Pancreas (tissue), 10 donors: ENCODE measurements around the gene EBI3. TPM values are rescaled to one million over a fixed set of nuclear protein-coding genes. Genes with fewer than 3 reads are reported as not detected.

Experiments used
- ATAC-seq, 4 donors: fragments of 200-7000 bp; cut with Tn5 transposase; one replicate each; pipeline versions ENCODE4 v1.8.0 to v1.9.1; 2020; ENCODE audit warnings: mild to moderate bottlenecking in 4 of 4, moderate library complexity in 4 of 4
- DNase-seq, 6 donors: peaks; one replicate each; pipeline ENCODE4 v3.0.0-alpha.2; 2020
- FAIRE-seq: peaks from 2 replicates; lab custom pipeline; 2012; peaks lifted over from hg19 to GRCh38; lab: Jason Lieb, UNC
- H3K27ac ChIP-seq, 4 donors: fragments of 200-600 bp; sonication (generic); 1 replicate in 3 of 4; 2 replicates in 1 of 4; pipeline versions ENCODE4 v1.5.0 to v1.8.0; 2020
- H3K27me3 ChIP-seq, 4 donors: fragments of 200-600 bp; one replicate each; pipeline ENCODE4 v1.8.0; 2021
- H3K36me3 ChIP-seq, 3 donors: fragments of 200-600 bp; sonication (generic) in 1 of 3; one replicate each; pipeline versions ENCODE4 v1.5.0 to v1.8.0; 2020 to 2021
- H3K4me1 ChIP-seq, 3 donors: fragments of 200-600 bp; one replicate each; pipeline ENCODE4 v1.8.0; 2021
- H3K4me3 ChIP-seq, 4 donors: fragments of 200-600 bp; sonication (generic) in 2 of 4; one replicate each; pipeline versions ENCODE4 v1.5.0 to v1.8.0; 2020 to 2021
- H3K9me3 ChIP-seq, 4 donors: fragments of 200-600 bp; one replicate each; pipeline ENCODE4 v1.8.0; 2021
- WGBS, 2 donors: extraction: QIAGEN DNeasy Blood & Tissue Kit; methylation state at CpG; one replicate each; pipeline ENCODE4 v1.1.7; 2013; 5-methylcytosine and 5-hydroxymethylcytosine counted together
- intact Hi-C, 3 donors: fragments of 100-400 bp; cut with DNase I; formaldehyde crosslinking; loops; one replicate each; pipeline versions ENCODE4 v1.11.1 to v1.14.2; 2022
- polyA plus RNA-seq, 2 donors: library from polyadenylated mRNA; stranded (reverse); fragments of 200-250 nt; gene quantifications; one replicate each; pipeline ENCODE4 v1.2.3, GENCODE V29; 2013
- total RNA-seq, 6 donors: library from RNA; stranded (reverse); fragmentation: NEBNext Ultra II Directional in 4 of 6; extraction: Animal tissue kit (Norgen Biotek cat#: 25700) in 4 of 6; gene quantifications; one replicate each; pipeline versions ENCODE4 v1.2.1 to v1.2.4, GENCODE V29; 2021 to 2023
- TF ChIP-seq, protein P1 (sequence below), 4 donors: fragments of 200-600 bp; sonication (generic) in 3 of 4; IDR thresholded peaks; one replicate each; pipeline versions ENCODE4 v1.5.0 to v1.8.0; 2021; ENCODE audit warnings: antibody characterized with exemption in 4 of 4
- donor health status: healthy with polysubstance abuse.
- donor health status: DM: no; HTN: no; CAD: no; lungs with moderate emphysema.
- donor health status: DM: no; HTN: no; CAD: no.
- donor health status: control.
- donor health status: control.
- donor health status: Bipolar disorder and iron deficiency.
- donor health status: DM: yes; HTN: yes; CAD: no.
- donor health status: DM: no; HTN: no; CAD: no.
- donor health status: DM: no; HTN: no; CAD: no.
- donor health status: DM: yes; HTN: yes; CAD: no.

The EBI3 gene
- total and polyA plus RNA-seq, 8 donors, result 0.52 to 2.2 (median 1.2) TPM; not detected in 2

DNA sequence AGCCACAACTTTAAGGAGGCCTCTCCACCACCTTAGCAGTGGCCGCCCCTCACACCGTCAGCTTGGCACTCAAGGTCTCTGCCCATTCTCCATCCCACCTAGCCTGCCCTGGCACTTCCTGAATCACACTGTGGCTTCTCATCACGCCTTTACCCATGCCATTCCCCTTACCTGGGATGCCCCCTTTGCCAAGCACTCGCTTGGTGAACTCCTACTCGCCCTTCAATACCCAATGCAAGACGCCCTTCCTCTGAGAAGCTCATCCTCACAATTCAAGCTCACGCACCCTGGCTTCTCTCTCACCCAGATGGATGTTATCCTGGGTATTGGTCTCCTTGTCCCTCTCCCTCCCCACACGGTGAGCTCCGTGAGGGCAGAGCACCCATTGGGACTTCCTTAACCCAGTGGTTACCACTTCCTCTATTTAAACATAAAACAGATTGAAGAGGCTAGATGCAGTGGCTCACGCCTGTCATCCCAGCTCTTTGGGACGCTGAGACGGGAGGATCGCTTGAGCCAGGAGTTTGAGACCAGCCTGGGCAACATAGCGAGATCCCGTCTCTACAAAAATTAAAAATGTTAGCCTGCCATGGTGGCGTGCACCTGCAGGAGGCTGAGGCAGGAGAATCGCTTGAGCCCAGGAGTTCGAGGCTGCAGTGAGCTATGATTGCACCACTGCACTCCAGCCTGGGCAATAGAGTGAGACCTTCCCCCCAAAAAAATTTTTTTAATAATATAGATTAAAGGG is 37.1 kb downstream of the EBI3 start:
- intact Hi-C loops, result loop anchor here in 2 of 3 donors (5.0 to 10.0 kb wide), 2 partner anchors 86 to 88 kb away; no protein-coding TSS in a partner anchor
- Histone ChIP-seq H3K9me3 (no peaks in the 10 kb centered on the region), H3K27ac (no peak overlapping the region), H3K36me3 (peaks cover 0 to 52% (median 7%) of the 10 kb centered on the region in 3 donors), H3K4me1 (no peaks in the 10 kb centered on the region), H3K27me3 (no peaks in the 10 kb centered on the region), H3K4me3 (no peak overlapping the region)
- no peak for FAIRE-seq
- TF ChIP-seq, protein P1, sequence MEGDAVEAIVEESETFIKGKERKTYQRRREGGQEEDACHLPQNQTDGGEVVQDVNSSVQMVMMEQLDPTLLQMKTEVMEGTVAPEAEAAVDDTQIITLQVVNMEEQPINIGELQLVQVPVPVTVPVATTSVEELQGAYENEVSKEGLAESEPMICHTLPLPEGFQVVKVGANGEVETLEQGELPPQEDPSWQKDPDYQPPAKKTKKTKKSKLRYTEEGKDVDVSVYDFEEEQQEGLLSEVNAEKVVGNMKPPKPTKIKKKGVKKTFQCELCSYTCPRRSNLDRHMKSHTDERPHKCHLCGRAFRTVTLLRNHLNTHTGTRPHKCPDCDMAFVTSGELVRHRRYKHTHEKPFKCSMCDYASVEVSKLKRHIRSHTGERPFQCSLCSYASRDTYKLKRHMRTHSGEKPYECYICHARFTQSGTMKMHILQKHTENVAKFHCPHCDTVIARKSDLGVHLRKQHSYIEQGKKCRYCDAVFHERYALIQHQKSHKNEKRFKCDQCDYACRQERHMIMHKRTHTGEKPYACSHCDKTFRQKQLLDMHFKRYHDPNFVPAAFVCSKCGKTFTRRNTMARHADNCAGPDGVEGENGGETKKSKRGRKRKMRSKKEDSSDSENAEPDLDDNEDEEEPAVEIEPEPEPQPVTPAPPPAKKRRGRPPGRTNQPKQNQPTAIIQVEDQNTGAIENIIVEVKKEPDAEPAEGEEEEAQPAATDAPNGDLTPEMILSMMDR (IDR thresholded peaks at IDR 0.05), result no peak
- WGBS, 2 donors, result 93 to 94% methylated on average over 18 of the region's 18 CpGs
- no peak for ATAC-seq
- DNase-seq, result no peak

DNA sequence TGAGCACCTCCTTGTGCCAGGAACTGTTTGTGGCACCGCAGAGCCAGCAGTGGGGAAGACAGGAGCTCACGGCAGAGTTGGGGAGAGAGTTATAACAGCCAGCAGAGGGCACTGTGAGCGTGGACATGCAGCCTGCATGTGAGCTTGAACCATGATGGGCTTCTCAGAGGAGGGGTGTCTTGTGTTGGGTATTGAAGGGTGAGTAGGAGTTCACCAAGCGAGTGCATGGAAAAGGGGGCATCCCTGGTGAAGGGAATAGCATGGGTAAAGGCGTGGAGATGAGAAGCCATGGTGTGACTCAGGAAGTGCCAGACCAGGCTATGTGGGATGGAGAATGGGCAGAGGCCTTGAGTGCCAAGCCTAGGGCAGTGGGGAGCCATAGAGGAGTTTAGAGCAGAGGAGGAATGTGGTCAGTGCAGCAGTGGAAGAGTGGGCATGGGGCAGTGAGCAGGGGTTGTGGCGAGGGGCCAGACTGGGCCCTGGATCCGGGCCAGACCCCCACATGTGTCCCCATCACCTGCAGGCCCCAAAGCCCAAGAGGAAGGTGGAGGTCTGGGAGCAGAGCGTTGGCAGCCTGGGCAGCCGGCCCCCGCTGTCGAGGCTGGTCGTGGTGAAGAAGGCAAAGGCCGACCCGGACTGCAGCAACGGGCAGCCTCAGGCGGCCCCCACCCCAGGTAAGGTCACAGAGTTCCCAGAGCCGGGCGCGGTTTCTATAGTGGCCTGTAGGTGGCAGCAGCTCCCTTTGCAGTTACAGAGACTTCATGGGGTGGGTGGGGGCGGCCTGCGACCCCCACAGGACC is 38.0 kb downstream of the EBI3 start:
- FAIRE-seq (no peak), ATAC-seq (peak; percentile 63 to 87 (median 76)), DNase-seq (peak in 5 of 6 donors; percentile 48 to 87 (median 74))
- Histone ChIP-seq H3K4me1 (no peaks in the 10 kb centered on the region), H3K27me3 (no peaks in the 10 kb centered on the region), H3K9me3 (no peaks in the 10 kb centered on the region), H3K36me3 (peaks cover 0 to 44% (median 3%) of the 10 kb centered on the region in 3 donors), H3K4me3 (no peak overlapping the region), H3K27ac (peak overlapping the region in 1 of 4 donors; percentile 29)
- TF ChIP-seq, protein P1 (IDR thresholded peaks at IDR 0.05), result peak; percentile 70 to 78 (median 72)
- WGBS, 2 donors, result 37 to 48% methylated on average over 19 to 21 of the region's 21 CpGs
- intact Hi-C loops, result loop anchor here in 2 of 3 donors (5.0 to 10.0 kb wide), 2 partner anchors 85 to 88 kb away; no protein-coding TSS in a partner anchor

DNA sequence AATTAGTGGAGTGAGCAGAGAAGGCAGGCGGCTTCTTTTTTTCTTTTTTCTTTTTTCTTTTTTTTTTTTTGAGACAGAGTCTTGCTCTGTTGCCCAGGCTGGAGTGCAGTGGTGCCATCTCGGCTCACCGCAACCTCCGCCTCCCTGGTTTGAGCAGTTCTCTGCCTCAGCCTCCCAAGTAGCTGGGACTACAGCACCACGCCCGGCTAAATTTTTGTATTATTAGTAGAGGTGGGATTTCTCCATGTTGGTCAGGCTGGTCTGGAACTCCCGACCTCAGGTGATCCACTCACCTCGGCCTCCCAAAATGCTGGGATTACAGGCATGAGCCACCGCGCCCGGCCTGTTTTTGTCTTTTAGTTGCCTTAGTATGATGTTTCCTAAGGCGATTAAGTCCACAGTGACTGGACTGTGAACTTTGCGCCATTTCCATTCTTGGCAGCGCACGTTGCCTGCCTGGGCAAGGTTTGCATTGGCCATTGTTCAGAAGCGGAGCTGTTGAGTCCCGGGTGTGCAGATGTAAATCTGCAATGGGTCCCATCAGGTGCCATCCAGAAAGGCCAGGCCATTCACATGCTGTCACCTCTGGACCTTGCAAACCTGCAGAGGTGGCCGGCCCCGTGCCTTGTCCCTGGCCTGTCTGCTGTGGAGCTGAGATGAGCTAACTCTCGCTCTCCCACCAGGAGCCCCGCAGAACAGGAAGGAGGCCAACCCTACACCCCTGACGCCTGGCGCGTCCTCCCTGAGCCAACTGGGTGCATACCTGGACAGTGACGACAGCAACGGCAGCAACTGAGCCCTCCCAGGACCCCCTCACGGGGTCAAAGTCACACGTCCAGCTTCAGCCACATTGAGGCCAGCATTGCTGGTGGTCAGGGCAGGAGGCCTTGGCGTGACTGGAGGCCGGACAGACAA is 38.8 kb downstream of the EBI3 start:
- DNase-seq (peak in 4 of 6 donors; percentile 66 to 80 (median 78)), FAIRE-seq (no peak), ATAC-seq (peak; percentile 31 to 90 (median 84))
- intact Hi-C loops, result loop anchor here in 2 of 3 donors (5.0 to 10.0 kb wide), 2 partner anchors 84 to 87 kb away; no protein-coding TSS in a partner anchor
- H3K27me3 ChIP-seq, result no peaks in the 10 kb centered on the region
- no peaks in the 10 kb centered on the region for H3K9me3 ChIP-seq
- TF ChIP-seq, protein P1 (IDR thresholded peaks at IDR 0.05), result no peak
- peaks cover 0 to 36% (median 1%) of the 10 kb centered on the region in 3 donors for H3K36me3 ChIP-seq
- WGBS, 2 donors, result 61 to 76% methylated on average over 30 of the region's 30 CpGs
- peak overlapping the region in 2 of 4 donors; percentile 9 to 29 for H3K27ac ChIP-seq
- no peak overlapping the region for H3K4me3 ChIP-seq
- H3K4me1 ChIP-seq, result no peaks in the 10 kb centered on the region

DNA sequence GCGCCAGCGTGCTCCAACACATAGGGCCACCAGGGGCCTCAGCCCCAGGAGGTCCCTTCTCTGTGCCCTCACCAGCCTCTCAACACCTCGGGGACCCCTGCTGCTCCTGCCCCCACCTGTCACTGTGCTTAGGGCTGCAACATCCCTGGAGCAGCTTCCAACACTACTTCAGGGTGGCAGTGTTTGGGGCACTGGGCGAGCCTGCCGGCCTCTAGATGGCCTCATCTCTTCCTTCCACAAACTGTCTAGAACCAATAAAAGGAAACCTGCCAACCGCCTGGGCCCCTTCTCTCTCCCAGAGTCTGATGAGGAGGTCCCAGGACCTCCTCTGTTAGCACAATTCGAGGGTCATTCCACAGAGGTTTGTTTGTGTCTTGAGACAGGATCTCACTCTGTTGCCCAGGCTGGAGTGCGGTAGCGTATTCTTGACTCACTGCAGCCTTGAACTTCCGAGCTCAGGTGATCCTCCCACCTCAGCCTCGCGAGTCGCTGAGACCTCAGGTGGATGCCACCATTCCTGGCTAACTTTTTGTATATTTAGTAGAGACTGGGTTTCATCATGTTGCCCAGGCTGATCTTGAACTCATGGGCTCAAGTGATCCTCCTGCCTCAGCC is 39.6 kb downstream of the EBI3 start:
- no peak for DNase-seq
- H3K9me3 ChIP-seq, result no peaks in the 10 kb centered on the region
- H3K27me3 ChIP-seq, result no peaks in the 10 kb centered on the region
- 86 to 90% methylated on average over 13 of the region's 13 CpGs for WGBS, 2 donors
- peak overlapping the region in 1 of 4 donors; percentile 9 for H3K27ac ChIP-seq
- intact Hi-C loops, result loop anchor here in 2 of 3 donors (5.0 to 10.0 kb wide), 2 partner anchors 83 to 86 kb away; no protein-coding TSS in a partner anchor
- TF ChIP-seq, protein P1 (IDR thresholded peaks at IDR 0.05), result no peak
- no peak for ATAC-seq
- peaks cover 0 to 31% (median 0%) of the 10 kb centered on the region in 3 donors for H3K36me3 ChIP-seq
- no peaks in the 10 kb centered on the region for H3K4me1 ChIP-seq
- no peak overlapping the region for H3K4me3 ChIP-seq
- no peak for FAIRE-seq
